Measurements from ENCODE around the gene SLC36A3.
"Not testable (repeated sequence)": the region's sequence is repeated elsewhere in the genome, so short reads cannot be mapped to it uniquely, and the experiment has no call there.

SLC36A3 gene

DNA sequence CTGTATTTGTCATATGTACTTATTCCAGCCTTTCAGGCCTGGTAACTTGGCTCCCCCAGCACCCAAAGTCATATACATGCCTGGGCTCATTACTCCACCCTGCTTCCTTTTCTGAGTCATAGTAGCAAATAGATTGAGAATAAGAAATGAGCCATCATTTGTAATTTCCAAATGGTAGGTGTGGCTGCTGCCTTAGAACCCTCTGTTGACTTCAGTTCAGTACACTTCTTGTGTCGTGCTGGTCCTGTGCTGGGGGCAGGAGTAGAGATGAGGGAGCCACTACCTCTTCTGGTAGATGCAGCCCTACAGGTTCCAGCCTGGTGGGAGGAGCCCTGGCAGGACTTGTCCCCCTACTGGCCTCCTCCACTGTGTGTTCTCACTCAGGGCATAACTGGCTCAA is 39.5 kb downstream of the SLC36A3 start:
- Histone ChIP-seq H3K4me3 (no peak overlapping the region), H3K27ac (no peak overlapping the region)
- TF ChIP-seq, protein P1, sequence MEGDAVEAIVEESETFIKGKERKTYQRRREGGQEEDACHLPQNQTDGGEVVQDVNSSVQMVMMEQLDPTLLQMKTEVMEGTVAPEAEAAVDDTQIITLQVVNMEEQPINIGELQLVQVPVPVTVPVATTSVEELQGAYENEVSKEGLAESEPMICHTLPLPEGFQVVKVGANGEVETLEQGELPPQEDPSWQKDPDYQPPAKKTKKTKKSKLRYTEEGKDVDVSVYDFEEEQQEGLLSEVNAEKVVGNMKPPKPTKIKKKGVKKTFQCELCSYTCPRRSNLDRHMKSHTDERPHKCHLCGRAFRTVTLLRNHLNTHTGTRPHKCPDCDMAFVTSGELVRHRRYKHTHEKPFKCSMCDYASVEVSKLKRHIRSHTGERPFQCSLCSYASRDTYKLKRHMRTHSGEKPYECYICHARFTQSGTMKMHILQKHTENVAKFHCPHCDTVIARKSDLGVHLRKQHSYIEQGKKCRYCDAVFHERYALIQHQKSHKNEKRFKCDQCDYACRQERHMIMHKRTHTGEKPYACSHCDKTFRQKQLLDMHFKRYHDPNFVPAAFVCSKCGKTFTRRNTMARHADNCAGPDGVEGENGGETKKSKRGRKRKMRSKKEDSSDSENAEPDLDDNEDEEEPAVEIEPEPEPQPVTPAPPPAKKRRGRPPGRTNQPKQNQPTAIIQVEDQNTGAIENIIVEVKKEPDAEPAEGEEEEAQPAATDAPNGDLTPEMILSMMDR (IDR thresholded peaks at IDR 0.05), result no peak
- no peak for DNase-seq (ENCODE audit: low spot score)

GRCh38 chr5:151262532-151262931 is 41.0 kb downstream of the SLC36A3 start:
- no peak for DNase-seq (ENCODE audit: low spot score)
- Histone ChIP-seq H3K27ac (no peak overlapping the region), H3K4me3 (no peak overlapping the region)
- TF ChIP-seq, protein P1 (IDR thresholded peaks at IDR 0.05), result no peak

GRCh38 chr5:151259931-151260330 is 43.6 kb downstream of the SLC36A3 start:
- Histone ChIP-seq H3K4me3 (no peak overlapping the region), H3K27ac (no peak overlapping the region)
- DNase-seq (ENCODE audit: low spot score), result no peak
- TF ChIP-seq, protein P1 (IDR thresholded peaks at IDR 0.05), result no peak

GRCh38 chr5:151258816-151259215 is 44.8 kb downstream of the SLC36A3 start:
- no peak overlapping the region for H3K4me3 ChIP-seq
- no peak for DNase-seq (ENCODE audit: low spot score)
- no peak overlapping the region for H3K27ac ChIP-seq
- TF ChIP-seq, protein P1 (IDR thresholded peaks at IDR 0.05), result no peak

- TF ChIP-seq, protein P1 (IDR thresholded peaks at IDR 0.05), result no peak
- no peak for DNase-seq (ENCODE audit: low spot score)
- no peak overlapping the region for H3K4me3 ChIP-seq
- peak overlapping the region in 1 of 2 donors; percentile 38 for H3K27ac ChIP-seq
Measured at GRCh38 chr5:151258201-151258611, 45.4 kb downstream of the SLC36A3 start.

GRCh38 chr5:151257731-151258181 is 45.8 kb downstream of the SLC36A3 start:
- Histone ChIP-seq H3K27ac (peak overlapping the region in 1 of 2 donors; percentile 38), H3K4me3 (no peak overlapping the region)
- TF ChIP-seq, protein P1 (IDR thresholded peaks at IDR 0.05), result no peak
- DNase-seq (ENCODE audit: low spot score), result no peak

- TF ChIP-seq, protein P1 (IDR thresholded peaks at IDR 0.05), result no peak
- H3K4me3 ChIP-seq, result no peak overlapping the region
- DNase-seq (ENCODE audit: low spot score), result no peak
- H3K27ac ChIP-seq, result no peak overlapping the region
Measured at GRCh38 chr5:151255621-151256286, 47.8 kb downstream of the SLC36A3 start.

DNA sequence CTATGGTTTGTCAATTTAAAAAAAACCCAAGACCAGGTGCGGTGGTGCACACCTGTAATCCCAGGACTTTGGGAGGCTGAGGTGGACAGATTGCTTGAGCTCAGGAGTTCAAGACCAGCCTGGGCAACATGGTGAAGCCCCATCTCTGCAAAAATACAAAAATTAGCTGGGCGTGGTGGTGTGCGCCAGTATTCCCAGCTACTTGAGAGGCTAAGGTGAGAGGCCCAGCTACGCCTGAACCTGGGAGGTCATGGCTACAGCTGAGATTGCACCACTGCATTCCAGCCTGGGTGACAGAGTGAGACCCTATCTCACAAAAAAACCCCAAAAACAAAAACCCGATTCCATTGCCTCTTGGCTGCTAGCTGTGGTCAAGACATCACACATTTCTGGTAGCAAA is 48.6 kb downstream of the SLC36A3 start:
- DNase-seq (ENCODE audit: low spot score); H3K4me3 ChIP-seq; H3K27ac ChIP-seq: not testable (repeated sequence)

All from coronary artery (tissue), 2 donors.